Ammon's horn (tissue), 1 donor: ENCODE results near the gene RP2.

ENCODE experiments used
- DNase-seq: peaks from one replicate; pipeline ENCODE4 v3.0.0-alpha.2; 2016; ENCODE audit warnings: low spot score

RP2 gene

DNA sequence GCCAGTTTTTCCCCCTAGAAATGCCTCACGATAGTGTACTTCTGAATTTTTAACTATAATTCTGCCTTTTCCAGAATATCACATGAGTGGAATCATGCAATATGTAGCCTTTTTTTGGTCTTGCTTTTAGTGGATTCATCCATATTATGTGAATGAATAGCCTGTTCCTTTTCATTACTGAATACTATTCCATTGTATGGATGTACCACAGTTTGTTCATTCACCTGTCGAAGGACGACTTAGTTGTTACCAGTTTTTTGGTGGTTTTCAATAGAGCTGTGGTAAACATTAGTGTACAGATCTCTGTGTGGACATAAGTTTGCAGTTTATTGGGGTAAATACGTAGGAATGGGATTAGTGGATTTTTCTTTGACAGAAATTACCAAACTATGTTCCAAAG, 83.4 kb downstream of the RP2 start:
- no peak for DNase-seq

DNA sequence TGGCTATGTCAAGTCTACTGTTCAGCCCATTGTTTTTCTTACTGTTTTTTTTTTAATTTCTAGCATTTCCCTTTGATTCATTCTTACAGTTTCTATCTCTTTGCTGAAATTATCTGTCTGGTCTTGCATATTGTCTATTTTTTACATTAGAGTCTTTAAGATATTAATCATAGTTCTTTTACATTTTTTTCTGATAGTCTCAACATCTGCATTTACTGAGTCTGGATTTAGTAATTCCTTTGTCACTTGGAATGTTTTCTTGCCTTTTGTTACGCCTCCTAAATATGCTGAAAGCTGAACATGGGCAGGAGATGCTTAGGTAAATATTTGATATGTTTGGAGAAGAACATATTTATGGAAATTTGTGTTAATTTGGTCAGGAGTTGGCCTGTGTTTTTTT, 85.8 kb downstream of the RP2 start:
- DNase-seq: no peak

DNA sequence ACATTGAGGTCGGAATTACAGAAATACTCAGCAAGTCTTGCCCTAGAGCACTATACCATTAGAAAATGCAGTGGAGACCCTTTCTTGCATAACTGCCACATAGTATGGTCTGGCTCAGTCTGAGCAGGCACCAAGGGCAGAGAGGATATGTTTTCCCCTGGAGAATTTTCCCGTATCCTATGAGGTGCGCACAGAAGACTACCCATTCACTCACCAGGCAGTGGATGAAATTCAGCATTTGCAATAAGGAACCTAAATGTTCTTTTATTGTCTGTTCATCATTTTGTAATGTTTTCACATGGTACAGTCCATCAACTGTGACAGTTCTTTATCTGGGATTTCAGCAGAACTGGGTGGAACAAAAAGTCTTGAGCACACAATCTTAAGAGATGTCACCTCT, 90.9 kb downstream of the RP2 start:
- no peak for DNase-seq

DNA sequence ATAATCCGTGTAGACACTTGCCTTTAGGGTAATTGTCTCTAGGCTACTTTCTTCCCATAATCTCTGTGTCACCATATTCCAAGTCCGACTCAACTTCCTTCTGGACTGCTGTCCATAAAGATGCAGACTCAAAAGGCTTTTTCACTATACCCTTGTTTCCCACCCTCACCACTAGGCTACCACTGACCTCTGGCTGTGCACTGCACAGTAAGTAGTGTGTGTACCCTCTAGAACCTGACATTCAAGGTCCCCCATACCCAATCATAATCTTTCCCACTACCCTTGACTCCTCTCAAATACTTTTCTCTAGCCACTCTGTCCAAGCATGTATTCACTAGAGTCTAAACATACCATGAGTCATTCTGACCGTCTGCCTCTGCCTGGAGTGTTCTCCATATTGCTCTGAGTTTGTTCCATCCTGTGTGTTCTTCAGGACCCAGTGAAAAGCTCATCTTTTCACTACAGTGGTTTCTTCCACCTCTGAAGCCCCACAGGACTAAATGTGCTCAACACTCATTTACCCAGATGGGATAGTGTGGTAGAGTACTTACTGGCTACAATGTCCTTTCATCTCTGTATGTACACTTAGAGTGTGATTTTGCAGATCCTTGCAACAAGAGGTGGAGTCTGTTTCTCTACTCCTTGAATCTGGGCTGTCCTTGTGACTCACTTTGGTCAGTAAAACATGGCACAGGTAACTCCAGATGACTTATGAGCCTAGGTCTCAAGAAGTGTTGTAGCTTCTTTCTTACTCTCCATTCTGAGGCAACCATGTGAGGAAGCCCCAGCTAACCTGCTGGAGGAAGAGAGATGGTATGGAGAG, 92.8 kb downstream of the RP2 start:
- no peak for DNase-seq
